Natural killer cell (primary cell): Measurements from ENCODE around the gene SF3A2. TPM values are rescaled to one million over a fixed set of nuclear protein-coding genes. Genes with fewer than 3 reads are reported as not detected.
A peak's percentile ranks its signal among the peaks of the same experiment; 100 is the strongest.

Source experiments
- ATAC-seq, 3 donors: fragments of 150-1000 bp in 2 of 3; fragments of 200-7000 bp in 1 of 3; cut with Tn5 transposase; 1 replicate in 1 of 3; 2 replicates in 2 of 3; pipeline ENCODE4 v1.10.0; 2021; ENCODE audit warnings: mild to moderate bottlenecking in 2 of 3, moderate library complexity in 2 of 3
- DNase-seq, 2 donors: peaks; one replicate each; pipeline versions ENCODE4 v3.0.0 to v3.0.0-alpha.2; 2013 to 2021; ENCODE audit warnings: mixed read lengths in 1 of 2
- H3K27ac ChIP-seq: one replicate; pipeline ENCODE4 v1.5.1; 2013; ENCODE audit warnings: mild to moderate bottlenecking, low read length
- H3K27me3 ChIP-seq: one replicate; pipeline ENCODE4 v1.6.1; 2013; ENCODE audit warnings: low read length; ENCODE audit not compliant: control insufficient read depth, insufficient read depth
- H3K36me3 ChIP-seq: one replicate; pipeline ENCODE4 v1.6.1; 2013; ENCODE audit warnings: low read length; ENCODE audit not compliant: control insufficient read depth, insufficient read depth
- H3K4me1 ChIP-seq: one replicate; pipeline ENCODE4 v1.6.1; 2013; ENCODE audit warnings: low read length; ENCODE audit not compliant: control insufficient read depth, insufficient read depth
- H3K4me3 ChIP-seq: one replicate; pipeline ENCODE4 v1.5.1; 2013; ENCODE audit warnings: low read length
- H3K9me3 ChIP-seq: one replicate; pipeline ENCODE4 v1.6.1; 2013; ENCODE audit warnings: low read length; ENCODE audit not compliant: control insufficient read depth, insufficient read depth
- H3K27ac Mint-ChIP-seq, 2 donors: one replicate each; pipeline ENCODE4 v1.8.0; 2022; ENCODE audit warnings: mild to moderate bottlenecking in 2 of 2, mixed read lengths in 2 of 2, moderate library complexity in 1 of 2
- H3K27me3 Mint-ChIP-seq, 2 donors: one replicate each; pipeline ENCODE4 v1.8.0; 2022; ENCODE audit warnings: low read depth in 2 of 2, mixed read lengths in 2 of 2
- H3K36me3 Mint-ChIP-seq: one replicate; pipeline ENCODE4 v1.8.0; 2022; ENCODE audit warnings: mixed read lengths
- H3K4me1 Mint-ChIP-seq, 2 donors: one replicate each; pipeline ENCODE4 v1.8.0; 2022; ENCODE audit warnings: mixed read lengths in 2 of 2
- H3K4me3 Mint-ChIP-seq: one replicate; pipeline ENCODE4 v1.8.0; 2022; ENCODE audit warnings: mild to moderate bottlenecking, moderate library complexity, mixed read lengths
- H3K9me3 Mint-ChIP-seq, 2 donors: one replicate each; pipeline ENCODE4 v1.8.0; 2022; ENCODE audit warnings: mixed read lengths in 2 of 2
- CTCF ChIP-seq: fragments of 200-600 bp; IDR thresholded peaks from one replicate; pipeline ENCODE4 v1.8.0; 2022; ENCODE audit warnings: antibody characterized with exemption
- WGBS: methylation state at CpG from one replicate; pipeline ENCODE4 v1.1.7; 2013; ENCODE audit warnings: missing lambda C conversion rate; ENCODE audit not compliant: insufficient coverage; 5-methylcytosine and 5-hydroxymethylcytosine counted together
- intact Hi-C: fragments of 100-400 bp; cut with micrococcal nuclease; formaldehyde crosslinking; loops from one replicate; pipeline ENCODE4 v1.14.2; 2022
- total RNA-seq, 4 donors: library from RNA; stranded (reverse); fragments of 120-200 nt in 1 of 4; gene quantifications; one replicate each; pipeline versions ENCODE4 v1.2.3 to v1.2.4, GENCODE V29; 2013 to 2022

Gene SF3A2
- total RNA-seq, 3 donors from 2014 or later (not counting 1 experiment from before 2014, with no cell fraction given), result 143 to 165 (median 147) TPM

GRCh38 chr19:2230807-2231533 lies 5.7 kb upstream of the SF3A2 start:
- intact Hi-C loops, result loop anchor here (10.0 kb wide), 1 partner anchor 76 kb away; the partner anchor contains the start of gene AP3D1
- no peaks in the 10 kb centered on the region for H3K9me3 Mint-ChIP-seq
- H3K4me1 ChIP-seq, result peaks cover 21% of the 10 kb centered on the region
- H3K36me3 Mint-ChIP-seq, result no peaks in the 10 kb centered on the region
- no peak for DNase-seq
- no peak overlapping the region for H3K4me3 ChIP-seq
- H3K36me3 ChIP-seq, result peaks cover 38% of the 10 kb centered on the region
- TF ChIP-seq CTCF, result no peak
- no peak for ATAC-seq
- no peaks in the 10 kb centered on the region for H3K9me3 ChIP-seq
- WGBS, result 92% methylated on average over 11 of the region's 12 CpGs
- no peak overlapping the region for H3K27ac ChIP-seq
- no peaks in the 10 kb centered on the region for H3K27me3 Mint-ChIP-seq
- H3K27ac Mint-ChIP-seq, result peak overlapping the region in 1 of 2 donors; percentile 24
- no peak overlapping the region for H3K4me3 Mint-ChIP-seq
- H3K27me3 ChIP-seq, result no peaks in the 10 kb centered on the region
- peaks cover 5 to 18% of the 10 kb centered on the region in 2 donors for H3K4me1 Mint-ChIP-seq

GRCh38 chr19:2231621-2232221 lies 4.9 kb upstream of the SF3A2 start:
- no peak for TF ChIP-seq CTCF
- Mint-ChIP-seq H3K27ac (peak overlapping the region in 1 of 2 donors; percentile 100), H3K4me1 (peaks cover 13 to 25% of the 10 kb centered on the region in 2 donors), H3K4me3 (no peak overlapping the region), H3K27me3 (no peaks in the 10 kb centered on the region), H3K36me3 (no peaks in the 10 kb centered on the region), H3K9me3 (no peaks in the 10 kb centered on the region)
- no peaks in the 10 kb centered on the region for H3K9me3 ChIP-seq
- ATAC-seq (no peak), DNase-seq (no peak)
- H3K4me1 ChIP-seq, result peaks cover 24% of the 10 kb centered on the region
- intact Hi-C loops, result loop anchor here (10.0 kb wide), 1 partner anchor 77 kb away; the partner anchor contains the start of gene AP3D1
- no peak overlapping the region for H3K27ac ChIP-seq
- H3K36me3 ChIP-seq, result peaks cover 33% of the 10 kb centered on the region
- no peaks in the 10 kb centered on the region for H3K27me3 ChIP-seq
- 91% methylated on average over 21 of the region's 21 CpGs for WGBS
- H3K4me3 ChIP-seq, result no peak overlapping the region

GRCh38 chr19:2232286-2233151 lies 4.1 kb upstream of the SF3A2 start:
- WGBS, result 84% methylated on average over 30 of the region's 30 CpGs
- no peak for TF ChIP-seq CTCF
- DNase-seq (no peak), ATAC-seq (no peak)
- Histone ChIP-seq H3K4me1 (peaks cover 30% of the 10 kb centered on the region), H3K4me3 (no peak overlapping the region), H3K9me3 (no peaks in the 10 kb centered on the region), H3K36me3 (peaks cover 33% of the 10 kb centered on the region), H3K27me3 (no peaks in the 10 kb centered on the region), H3K27ac (no peak overlapping the region)
- Mint-ChIP-seq H3K4me1 (peaks cover 16 to 27% of the 10 kb centered on the region in 2 donors), H3K36me3 (no peaks in the 10 kb centered on the region), H3K27ac (peak overlapping the region in 1 of 2 donors; percentile 100), H3K4me3 (no peak overlapping the region), H3K9me3 (no peaks in the 10 kb centered on the region), H3K27me3 (no peaks in the 10 kb centered on the region)
- intact Hi-C loops, result loop anchor here (10.0 kb wide), 1 partner anchor 78 kb away; the partner anchor contains the start of gene AP3D1
